Lung (tissue), 12 donors: ENCODE data around the gene MIPOL1. TPM values are rescaled to one million over a fixed set of nuclear protein-coding genes. Genes with fewer than 3 reads are reported as not detected.
"Not testable (repeated sequence)": the region's sequence is repeated elsewhere in the genome, so short reads cannot be mapped to it uniquely, and the experiment has no call there.

Source experiments
- ATAC-seq: fragments of 200-7000 bp; cut with Tn5 transposase; one replicate; pipeline ENCODE4 v1.9.1; 2020; ENCODE audit warnings: moderate number of reproducible peaks; ENCODE audit not compliant: insufficient read depth, low FRiP score
- DNase-seq, 3 donors: peaks; one replicate each; pipeline ENCODE4 v3.0.0-alpha.2; 2013 to 2017
- H3K27ac ChIP-seq, 2 donors: one replicate each; pipeline ENCODE4 v1.5.1; 2013; ENCODE audit warnings: mild to moderate bottlenecking in 2 of 2, moderate library complexity in 2 of 2, control low read depth in 1 of 2, inconsistent platforms in 1 of 2, low read depth in 1 of 2, low read length in 1 of 2
- H3K27me3 ChIP-seq, 3 donors: one replicate each; pipeline ENCODE4 v1.5.1; 2013; ENCODE audit warnings: low read length in 2 of 3; ENCODE audit not compliant: control insufficient read depth in 3 of 3, insufficient read depth in 3 of 3
- H3K36me3 ChIP-seq, 4 donors: one replicate each; pipeline ENCODE4 v1.5.1; 2013; ENCODE audit warnings: low read length in 4 of 4, mild to moderate bottlenecking in 1 of 4, moderate library complexity in 1 of 4; ENCODE audit not compliant: control insufficient read depth in 4 of 4, insufficient read depth in 4 of 4
- H3K4me1 ChIP-seq, 5 donors: one replicate each; pipeline ENCODE4 v1.5.1; 2013; ENCODE audit warnings: low read length in 5 of 5, mild to moderate bottlenecking in 2 of 5, moderate library complexity in 1 of 5; ENCODE audit not compliant: control insufficient read depth in 5 of 5, insufficient read depth in 5 of 5
- H3K4me3 ChIP-seq: one replicate; pipeline ENCODE4 v1.5.1; 2013; ENCODE audit warnings: mild to moderate bottlenecking, control low read depth, moderate library complexity
- H3K9ac ChIP-seq, 2 donors: one replicate each; pipeline ENCODE4 v1.5.1; 2013; ENCODE audit warnings: low read length in 2 of 2, control low read depth in 1 of 2; ENCODE audit not compliant: insufficient read depth in 1 of 2
- H3K9me3 ChIP-seq, 4 donors: one replicate each; pipeline ENCODE4 v1.5.1; 2013; ENCODE audit warnings: low read length in 3 of 4, mild to moderate bottlenecking in 1 of 4, moderate library complexity in 1 of 4; ENCODE audit not compliant: control insufficient read depth in 4 of 4, insufficient read depth in 3 of 4
- CTCF ChIP-seq: IDR thresholded peaks from 2 replicates; pipeline ENCODE4 v1.5.1; 2012; ENCODE audit warnings: mild to moderate bottlenecking; ENCODE audit errors: control extremely low read depth, extremely low read depth
- WGBS, 2 donors: extraction: QIAGEN DNeasy Blood & Tissue Kit; methylation state at CpG; one replicate each; pipeline ENCODE4 v1.1.7; 2013; 5-methylcytosine and 5-hydroxymethylcytosine counted together
- polyA plus RNA-seq, 2 donors: library from polyadenylated mRNA; stranded (reverse); fragments of 200-250 nt; gene quantifications; one replicate each; pipeline ENCODE4 v1.2.1, GENCODE V29; 2013
- total RNA-seq, 2 donors: library from RNA; depleted of rRNA in 1 of 2; stranded (reverse); fragments of >200 nt in 1 of 2; gene quantifications; one replicate each; pipeline ENCODE4 v1.2.1, GENCODE V29; 2014 to 2021
- donor health status: control.
- donor health status: control.
- donor health status: Bipolar disorder and iron deficiency.
- donor health status: healthy.
- donor health status: DM: yes; HTN: yes; CAD: no.

MIPOL1 gene
- total and polyA plus RNA-seq, 4 donors = 2.3 to 49.9 (median 7.0) TPM

DNA sequence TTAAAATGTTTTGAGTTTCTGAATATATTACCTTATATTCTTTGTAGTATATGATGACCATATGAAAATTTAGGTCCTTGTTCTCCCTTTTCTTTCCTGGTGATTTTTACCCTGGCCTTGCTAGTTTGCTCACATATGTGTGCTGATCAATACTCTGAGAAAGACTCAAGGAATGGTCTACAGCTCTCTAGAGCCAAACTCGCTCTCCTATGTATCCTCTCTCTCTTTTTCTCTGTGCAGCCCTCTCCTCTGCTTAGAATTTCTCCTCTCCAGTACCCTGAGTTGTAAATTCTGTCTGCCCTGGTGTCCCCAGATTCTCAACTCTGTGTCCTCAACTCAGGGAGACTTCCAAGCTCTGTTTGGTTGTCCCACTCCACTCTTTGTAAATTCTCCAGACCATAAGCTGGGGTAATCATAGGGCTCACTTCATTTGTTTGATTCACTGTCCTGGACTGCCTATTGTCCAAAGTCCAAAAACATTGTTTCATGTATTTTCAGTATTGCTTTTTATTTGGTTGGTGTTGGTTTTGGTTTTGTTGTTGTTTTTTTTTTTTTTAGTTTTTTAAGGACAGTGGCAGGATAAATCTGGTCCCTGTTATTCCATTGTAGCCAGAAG, 356.3 kb downstream of the MIPOL1 start:
- Histone ChIP-seq H3K27ac (no peak overlapping the region), H3K27me3 (no peaks in the 10 kb centered on the region), H3K9me3 (no peaks in the 10 kb centered on the region), H3K9ac (no peak overlapping the region), H3K4me1 (no peaks in the 10 kb centered on the region), H3K4me3 (no peak overlapping the region), H3K36me3 (no peaks in the 10 kb centered on the region)
- ATAC-seq (no peak), DNase-seq (no peak)
- 94 to 96% methylated on average over 1 of the region's 1 CpG for WGBS, 2 donors
- TF ChIP-seq CTCF = no peak

DNA sequence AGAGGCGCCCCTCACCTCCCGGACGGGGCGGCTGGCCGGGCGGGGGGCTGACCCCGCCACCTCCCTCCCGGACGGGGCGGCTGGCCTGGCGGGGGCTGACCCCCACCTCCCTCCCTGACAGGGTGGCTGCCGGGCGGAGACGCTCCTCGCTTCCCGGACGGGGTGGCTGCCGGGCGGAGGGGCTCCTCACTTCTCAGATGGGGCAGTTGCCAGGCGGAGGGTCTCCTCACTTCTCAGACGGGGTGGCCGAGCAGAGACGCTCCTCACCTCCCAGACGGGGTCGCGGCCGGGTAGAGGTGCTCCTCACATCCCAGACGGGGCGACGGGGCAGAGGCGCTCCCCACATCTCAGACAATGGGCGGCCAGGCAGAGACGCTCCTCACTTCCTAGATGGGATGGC, 357.9 kb downstream of the MIPOL1 start:
- not testable (repeated sequence) for H3K27me3 ChIP-seq, H3K27ac ChIP-seq, H3K4me3 ChIP-seq, DNase-seq, H3K9ac ChIP-seq, H3K9me3 ChIP-seq, H3K36me3 ChIP-seq, ATAC-seq, H3K4me1 ChIP-seq
- WGBS, 2 donors = 91 to 94% methylated on average over 7 to 33 of the region's 33 CpGs

DNA sequence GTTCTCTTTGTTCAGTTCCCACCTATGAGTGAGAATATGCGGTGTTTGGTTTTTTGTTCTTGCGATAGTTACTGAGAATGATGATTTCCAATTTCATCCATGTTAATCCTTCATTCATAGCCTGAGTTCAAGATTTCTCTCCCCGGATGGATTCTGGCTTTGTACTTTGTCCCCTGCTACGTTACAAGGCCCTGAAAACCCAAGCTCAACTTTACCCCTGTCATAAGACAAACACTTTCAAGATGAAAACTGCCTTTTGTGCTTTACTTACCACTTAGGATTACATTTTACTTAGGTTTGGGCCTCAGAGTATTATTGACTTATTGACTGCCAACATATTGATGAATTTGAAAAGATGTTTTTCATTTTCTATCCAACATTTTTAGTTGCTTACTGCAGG, 361.0 kb downstream of the MIPOL1 start:
- WGBS, 2 donors = 90 to 92% methylated on average over 4 of the region's 4 CpGs
- H3K36me3 ChIP-seq = no peaks in the 10 kb centered on the region
- no peak overlapping the region for H3K4me3 ChIP-seq
- H3K9ac ChIP-seq = no peak overlapping the region
- H3K27ac ChIP-seq = no peak overlapping the region
- no peaks in the 10 kb centered on the region for H3K4me1 ChIP-seq
- DNase-seq (no peak), ATAC-seq (no peak)
- no peak for TF ChIP-seq CTCF
- no peaks in the 10 kb centered on the region for H3K9me3 ChIP-seq
- no peaks in the 10 kb centered on the region for H3K27me3 ChIP-seq

DNA sequence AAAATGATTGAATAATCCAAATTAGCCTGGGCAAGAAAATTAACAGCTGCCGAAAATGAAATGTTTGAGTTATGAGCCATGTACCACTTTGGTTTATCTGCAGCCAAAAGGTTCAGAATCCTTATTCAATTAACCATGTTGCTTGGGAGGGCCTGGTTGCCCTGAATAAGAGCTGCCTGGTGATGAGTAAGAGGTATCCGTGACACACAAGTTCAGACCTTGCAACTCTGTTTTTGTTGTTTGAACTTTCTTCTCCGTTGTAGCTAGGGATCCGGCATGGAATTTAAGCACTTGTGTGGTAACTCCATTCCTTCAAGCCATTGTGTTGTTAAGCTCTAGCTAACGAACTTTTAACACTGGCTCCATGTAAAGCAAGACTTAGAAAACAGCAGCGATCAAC, 361.6 kb downstream of the MIPOL1 start:
- no peak overlapping the region for H3K9ac ChIP-seq
- no peak overlapping the region for H3K27ac ChIP-seq
- no peak for ATAC-seq
- 86 to 90% methylated on average over 6 of the region's 6 CpGs for WGBS, 2 donors
- no peaks in the 10 kb centered on the region for H3K4me1 ChIP-seq
- DNase-seq = no peak
- H3K27me3 ChIP-seq = no peaks in the 10 kb centered on the region
- no peaks in the 10 kb centered on the region for H3K9me3 ChIP-seq
- no peak overlapping the region for H3K4me3 ChIP-seq
- TF ChIP-seq CTCF = no peak
- no peaks in the 10 kb centered on the region for H3K36me3 ChIP-seq
